ENCODE results near the gene CERS6. TPM values are rescaled to one million over a fixed set of nuclear protein-coding genes. Genes with fewer than 3 reads are reported as not detected.

CERS6 gene
- total RNA-seq, 2 donors from 2014 or later = 12.5 to 16.3 TPM

- intact Hi-C loops (cut with DNase I) = no loop called here
- H3K36me3 ChIP-seq (replicated peaks in 1 of 2; ENCODE audit: insufficient read depth in 1 of 2, low read depth in 2 of 2) = no peaks in the 10 kb centered on the region
- H3K4me3 ChIP-seq = no peak overlapping the region
- DNase-seq (no peak), ATAC-seq (no peak)
- no peaks in the 10 kb centered on the region for H3K9me3 ChIP-seq
- H3K4me1 ChIP-seq = no peaks in the 10 kb centered on the region
- no peak overlapping the region for H3K27ac ChIP-seq
- TF ChIP-seq, protein P1, sequence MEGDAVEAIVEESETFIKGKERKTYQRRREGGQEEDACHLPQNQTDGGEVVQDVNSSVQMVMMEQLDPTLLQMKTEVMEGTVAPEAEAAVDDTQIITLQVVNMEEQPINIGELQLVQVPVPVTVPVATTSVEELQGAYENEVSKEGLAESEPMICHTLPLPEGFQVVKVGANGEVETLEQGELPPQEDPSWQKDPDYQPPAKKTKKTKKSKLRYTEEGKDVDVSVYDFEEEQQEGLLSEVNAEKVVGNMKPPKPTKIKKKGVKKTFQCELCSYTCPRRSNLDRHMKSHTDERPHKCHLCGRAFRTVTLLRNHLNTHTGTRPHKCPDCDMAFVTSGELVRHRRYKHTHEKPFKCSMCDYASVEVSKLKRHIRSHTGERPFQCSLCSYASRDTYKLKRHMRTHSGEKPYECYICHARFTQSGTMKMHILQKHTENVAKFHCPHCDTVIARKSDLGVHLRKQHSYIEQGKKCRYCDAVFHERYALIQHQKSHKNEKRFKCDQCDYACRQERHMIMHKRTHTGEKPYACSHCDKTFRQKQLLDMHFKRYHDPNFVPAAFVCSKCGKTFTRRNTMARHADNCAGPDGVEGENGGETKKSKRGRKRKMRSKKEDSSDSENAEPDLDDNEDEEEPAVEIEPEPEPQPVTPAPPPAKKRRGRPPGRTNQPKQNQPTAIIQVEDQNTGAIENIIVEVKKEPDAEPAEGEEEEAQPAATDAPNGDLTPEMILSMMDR (IDR thresholded peaks at IDR 0.05) = no peak
- TF ChIP-seq POLR2A (IDR thresholded peaks at IDR 0.05) = no peak
- no peaks in the 10 kb centered on the region for H3K27me3 ChIP-seq
- WGBS, 2 donors = 94 to 96% methylated on average over 1 of the region's 1 CpG
These were observed 5.9 kb upstream of the CERS6 start for GRCh38 chr2:168450171-168450570.

- WGBS, 2 donors = 71 to 73% methylated on average over 5 of the region's 5 CpGs
- Histone ChIP-seq H3K27me3 (no peaks in the 10 kb centered on the region), H3K9me3 (no peaks in the 10 kb centered on the region), H3K36me3 (replicated peaks in 1 of 2; ENCODE audit: insufficient read depth in 1 of 2, low read depth in 2 of 2) (no peaks in the 10 kb centered on the region), H3K4me3 (no peak overlapping the region), H3K4me1 (peaks cover 4% of the 10 kb centered on the region), H3K27ac (no peak overlapping the region)
- intact Hi-C loops (cut with DNase I) = no loop called here
- ATAC-seq = no peak
- no peak for DNase-seq
- TF ChIP-seq, protein P1 (IDR thresholded peaks at IDR 0.05) = no peak
- no peak for TF ChIP-seq POLR2A (IDR thresholded peaks at IDR 0.05)
These were observed 5.3 kb upstream of the CERS6 start for GRCh38 chr2:168450732-168451131.

GRCh38 chr2:168452781-168453180 is 3.3 kb upstream of the CERS6 start:
- Histone ChIP-seq H3K9me3 (no peaks in the 10 kb centered on the region), H3K4me1 (peaks cover 4% of the 10 kb centered on the region), H3K27ac (no peak overlapping the region), H3K4me3 (no peak overlapping the region), H3K36me3 (replicated peaks in 1 of 2; ENCODE audit: insufficient read depth in 1 of 2, low read depth in 2 of 2) (no peaks in the 10 kb centered on the region), H3K27me3 (no peaks in the 10 kb centered on the region)
- WGBS, 2 donors = 91 to 92% methylated on average over 3 of the region's 3 CpGs
- DNase-seq (no peak), ATAC-seq (no peak)
- intact Hi-C loops (cut with DNase I) = no loop called here
- no peak for TF ChIP-seq POLR2A (IDR thresholded peaks at IDR 0.05)
- TF ChIP-seq, protein P1 (IDR thresholded peaks at IDR 0.05) = no peak

DNA sequence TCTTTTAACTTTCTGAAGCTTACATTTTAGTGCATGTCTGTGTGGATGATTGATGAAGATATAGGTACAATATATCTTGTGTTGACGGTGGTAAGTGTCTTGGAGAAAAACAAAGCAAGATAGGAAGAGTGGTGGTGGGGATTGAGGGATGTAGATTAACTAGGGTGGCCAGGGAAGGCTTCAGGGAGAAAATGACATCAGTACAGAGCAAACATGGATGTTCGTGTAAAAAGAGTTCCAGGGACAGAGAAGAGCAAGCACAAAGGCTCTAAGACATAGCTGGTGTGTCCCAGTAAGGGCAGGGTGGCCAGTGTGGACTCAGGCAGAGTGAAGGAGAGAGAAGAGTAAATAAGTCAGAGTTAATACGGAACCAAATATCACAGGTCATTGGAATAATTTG is 2.7 kb upstream of the CERS6 start:
- DNase-seq (no peak), ATAC-seq (no peak)
- intact Hi-C loops (cut with DNase I) = no loop called here
- Histone ChIP-seq H3K36me3 (replicated peaks in 1 of 2; ENCODE audit: insufficient read depth in 1 of 2, low read depth in 2 of 2) (no peaks in the 10 kb centered on the region), H3K4me3 (no peak overlapping the region), H3K27ac (no peak overlapping the region), H3K4me1 (peaks cover 4% of the 10 kb centered on the region), H3K9me3 (no peaks in the 10 kb centered on the region), H3K27me3 (no peaks in the 10 kb centered on the region)
- no peak for TF ChIP-seq POLR2A (IDR thresholded peaks at IDR 0.05)
- TF ChIP-seq, protein P1 (IDR thresholded peaks at IDR 0.05) = no peak
- WGBS, 2 donors = 86 to 93% methylated on average over 3 of the region's 3 CpGs

Measured in body of pancreas (tissue), 4 donors.